HepG2 (cell line): ENCODE results near the gene MCRIP2. TPM values are rescaled to one million over a fixed set of nuclear protein-coding genes. Genes with fewer than 3 reads are reported as not detected.
A peak's percentile ranks its signal among the peaks of the same experiment; 100 is the strongest.
"Not testable (repeated sequence)": the region's sequence is repeated elsewhere in the genome, so short reads cannot be mapped to it uniquely, and the experiment has no call there.

Experiments
- ATAC-seq: fragments of 200-7000 bp; cut with Tn5 transposase; 3 replicates; pipeline ENCODE4 v1.9.1; 2020; ENCODE audit warnings: mild to moderate bottlenecking, moderate library complexity
- BruUV-seq: library from RNA; stranded (reverse); fragments of 400-500 nt; replicated peaks from 2 replicates; lab custom pipeline; 2021; lab: Mats Ljungman, UMichigan
- CTCF ChIA-PET: fragments of 300-600 bp; formaldehyde crosslinking; extraction: SDS; loops from one replicate; lab custom pipeline; 2021; ENCODE audit warnings: low total read pairs, inconsistent platforms, low intra/inter-chr PET ratio; lab: Yijun Ruan, JAX
- POLR2A ChIA-PET: fragments of 350-600 bp; sonication (Branson Sonifier 250); formaldehyde crosslinking; loops from one replicate; lab custom pipeline; 2020; ENCODE audit warnings: antibody characterized with exemption, inconsistent platforms; lab: Yijun Ruan, JAX
- DNase-seq: peaks from one replicate; pipeline ENCODE4 v3.0.0-alpha.2; 2015; ENCODE audit warnings: low spot score
- FAIRE-seq: peaks from 3 replicates; lab custom pipeline; 2011; peaks lifted over from hg19 to GRCh38; lab: Jason Lieb, UNC
- H2AFZ ChIP-seq: one replicate; pipeline ENCODE4 v1.6.1; 2011; ENCODE audit warnings: low read length, inconsistent platforms
- H3K27ac ChIP-seq: fragments of 300-600 bp; 3 replicates; pipeline ENCODE4 v1.8.0; 2011; ENCODE audit warnings: mixed run types, mild to moderate bottlenecking, mixed read lengths, low read length, inconsistent platforms; ENCODE audit not compliant: insufficient read depth; ENCODE audit errors: extremely low read length
- H3K27me3 ChIP-seq, 2 experiments: fragments of 200-600 bp in 1 of 2; 2 replicates in 1 of 2; 3 replicates in 1 of 2; pipeline versions ENCODE4 v1.6.0 to v1.8.0; 2011; ENCODE audit warnings: low read length in 2 of 2, mild to moderate bottlenecking in 2 of 2, moderate library complexity in 2 of 2, inconsistent platforms in 1 of 2; ENCODE audit not compliant: insufficient read depth in 2 of 2, control insufficient read depth in 1 of 2
- H3K36me3 ChIP-seq, 2 experiments: fragments of 200-600 bp in 1 of 2; replicated peaks in 1 of 2; 2 replicates in 1 of 2; 3 replicates in 1 of 2; pipeline versions ENCODE4 v1.5.1 to v1.8.0; 2011; ENCODE audit warnings: low read length in 2 of 2, inconsistent platforms in 1 of 2; ENCODE audit not compliant: insufficient read depth in 2 of 2, control insufficient read depth in 1 of 2
- H3K4me1 ChIP-seq: 2 replicates; pipeline ENCODE4 v1.5.1; 2012; ENCODE audit warnings: low read length, inconsistent platforms; ENCODE audit not compliant: insufficient read depth
- H3K4me2 ChIP-seq: 2 replicates; pipeline ENCODE4 v1.6.0; 2011; ENCODE audit warnings: low read depth, low read length, inconsistent platforms
- H3K4me3 ChIP-seq, 3 experiments: fragments of 200-600 bp in 1 of 3; sonication (generic), shearing (Covaris generic) in 1 of 3; replicated peaks in 1 of 3; 2 replicates each; pipeline ENCODE4 v1.5.1; 2011 to 2016; ENCODE audit warnings: low read length in 3 of 3, inconsistent platforms in 2 of 3, low read depth in 2 of 3, mild to moderate bottlenecking in 2 of 3, control low read depth in 1 of 3, mixed read lengths in 1 of 3; ENCODE audit not compliant: insufficient read depth in 1 of 3
- H3K79me2 ChIP-seq: one replicate; pipeline ENCODE4 v1.6.1; 2011; ENCODE audit warnings: low read length, inconsistent platforms; ENCODE audit not compliant: insufficient read depth
- H3K9ac ChIP-seq: 2 replicates; pipeline ENCODE4 v1.6.0; 2011; ENCODE audit warnings: mild to moderate bottlenecking, low read depth, low read length, inconsistent platforms; ENCODE audit not compliant: insufficient read depth
- H3K9me3 ChIP-seq: 2 replicates; pipeline ENCODE4 v1.5.1; 2012; ENCODE audit warnings: mild to moderate bottlenecking, low read length
- H4K20me1 ChIP-seq: 2 replicates; pipeline ENCODE4 v1.6.0; 2011; ENCODE audit warnings: inconsistent platforms, mild to moderate bottlenecking, low read length, moderate library complexity; ENCODE audit not compliant: insufficient read depth
- DMTF1 ChIP-seq: sonication (generic); formaldehyde crosslinking; IDR thresholded peaks from 2 replicates; pipeline ENCODE4 v1.4.0; 2020; ENCODE audit warnings: mild to moderate bottlenecking, missing genetic modification reagents
- MTA1 ChIP-seq: sonication (generic); formaldehyde crosslinking; IDR thresholded peaks from 2 replicates; pipeline ENCODE4 v1.4.0; 2020; ENCODE audit warnings: missing genetic modification reagents, mild to moderate bottlenecking, borderline replicate concordance
- NR2F2 ChIP-seq: IDR thresholded peaks from 2 replicates; pipeline ENCODE4 v1.6.1; 2012; ENCODE audit warnings: low read depth, inconsistent platforms, borderline replicate concordance
- PCBP1 ChIP-seq: fragments of 200-400 bp; formaldehyde crosslinking; IDR thresholded peaks from 2 replicates; pipeline ENCODE4 v1.6.1; 2017; ENCODE audit warnings: mild to moderate bottlenecking, low read depth, low read length, borderline replicate concordance
- WGBS: methylation state at CpG from one replicate; pipeline ENCODE4 v1.1.6; 2017; ENCODE audit warnings: low lambda C conversion rate; 5-methylcytosine and 5-hydroxymethylcytosine counted together
- in situ Hi-C: cut with HindIII; loops from 2 replicates; pipeline ENCODE4 v1.10.0; 2017; ENCODE audit warnings: low pct_unique_long_range_greater_than_20kb; ENCODE audit not compliant: extremely low pct_ligation_motif_present
- intact Hi-C: fragments of 100-400 bp; cut with micrococcal nuclease; formaldehyde crosslinking; loops from one replicate; pipeline ENCODE4 v1.10.0; 2022; ENCODE audit not compliant: unreplicated experiment
- polyA plus RNA-seq, 8 experiments: library from polyadenylated mRNA; depleted of rRNA in 3 of 8; stranded (reverse) in 7 of 8; unstranded in 1 of 8; fragments of >200 nt; fragmentation: Illumina TruSeq in 4 of 8; extraction: Trizol in 4 of 8; gene quantifications; 2 replicates each; pipeline versions ENCODE4 v1.2.1 to v1.2.3, GENCODE V29; 2011 to 2016; ENCODE audit warnings: low read depth in 4 of 8, missing spikeins in 1 of 8, mixed read lengths in 1 of 8; ENCODE audit not compliant: insufficient read depth in 1 of 8
- total RNA-seq, 5 experiments: library from RNA; depleted of rRNA; stranded (reverse); fragments of >200 nt; fragmentation: Illumina TruSeq; extraction: Trizol; gene quantifications; 2 replicates each; pipeline ENCODE4 v1.2.3, GENCODE V29; 2016; ENCODE audit warnings: low read depth in 1 of 5
- TF ChIP-seq, protein P1 (sequence below): sonication (generic); formaldehyde crosslinking; IDR thresholded peaks from 2 replicates; pipeline ENCODE4 v1.4.0; 2020; ENCODE audit warnings: mild to moderate bottlenecking, low read depth, missing genetic modification reagents
- TF ChIP-seq, protein P2 (sequence below): sonication (generic); formaldehyde crosslinking; IDR thresholded peaks from 2 replicates; pipeline ENCODE4 v1.4.0; 2020; ENCODE audit warnings: mild to moderate bottlenecking, missing genetic modification reagents

MCRIP2 gene
- total and polyA plus RNA-seq, 2 of the 13 experiments (the other 11 are each of a cell fraction or from before 2014, with no cell fraction given): 39.6 to 76.7 TPM

DNA sequence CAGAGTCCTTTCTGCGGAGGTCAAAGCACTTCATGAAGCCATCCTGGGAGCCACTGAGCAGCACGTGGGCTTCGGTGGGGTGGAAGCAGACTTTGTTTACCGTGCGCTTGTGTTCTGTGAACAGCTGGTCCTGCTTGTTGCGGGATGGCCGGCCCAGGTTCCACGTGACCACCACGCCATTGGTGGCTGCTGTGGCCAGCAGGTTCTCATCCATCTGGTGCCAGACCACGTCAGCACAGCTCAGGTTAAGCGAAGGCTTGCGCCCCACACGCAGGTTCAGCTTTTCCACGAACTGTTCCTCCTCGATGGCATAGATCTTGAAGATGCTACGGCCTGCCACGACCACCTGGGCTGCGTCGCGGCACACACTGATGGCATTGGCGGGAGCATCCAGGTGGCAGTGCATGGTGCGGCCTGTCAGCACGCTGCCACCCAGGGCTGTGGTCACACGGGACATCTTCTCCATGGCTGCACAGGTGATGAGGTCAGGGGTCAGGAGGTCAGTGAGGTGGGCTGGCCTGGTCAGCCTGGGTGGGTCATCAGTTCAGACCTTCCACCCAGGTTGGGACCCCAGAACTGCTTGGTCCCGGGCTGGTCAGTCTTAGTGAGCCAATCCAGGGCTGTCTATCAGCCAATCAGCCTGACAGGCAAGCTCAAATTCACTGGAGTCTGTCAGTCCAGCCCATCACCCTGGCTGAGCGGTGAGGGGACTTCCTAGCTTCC is 47.7 kb downstream of the MCRIP2 start (continued):
- TF ChIP-seq DMTF1 (CRISPR knock-in tag) (no peak), NR2F2 (0 out of 2 replicates have a peak, but pooled peaks have one; percentile 6), MTA1 (CRISPR knock-in tag) (0 out of 2 replicates have a peak, but pooled peaks have one; percentile 22)
- TF ChIP-seq, protein P1, sequence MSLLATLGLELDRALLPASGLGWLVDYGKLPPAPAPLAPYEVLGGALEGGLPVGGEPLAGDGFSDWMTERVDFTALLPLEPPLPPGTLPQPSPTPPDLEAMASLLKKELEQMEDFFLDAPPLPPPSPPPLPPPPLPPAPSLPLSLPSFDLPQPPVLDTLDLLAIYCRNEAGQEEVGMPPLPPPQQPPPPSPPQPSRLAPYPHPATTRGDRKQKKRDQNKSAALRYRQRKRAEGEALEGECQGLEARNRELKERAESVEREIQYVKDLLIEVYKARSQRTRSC (CRISPR knock-in tag): no peak
- TF ChIP-seq, protein P2, sequence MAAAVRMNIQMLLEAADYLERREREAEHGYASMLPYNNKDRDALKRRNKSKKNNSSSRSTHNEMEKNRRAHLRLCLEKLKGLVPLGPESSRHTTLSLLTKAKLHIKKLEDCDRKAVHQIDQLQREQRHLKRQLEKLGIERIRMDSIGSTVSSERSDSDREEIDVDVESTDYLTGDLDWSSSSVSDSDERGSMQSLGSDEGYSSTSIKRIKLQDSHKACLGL (CRISPR knock-in tag): 0 out of 2 replicates have a peak, but pooled peaks have one; percentile 10

DNA sequence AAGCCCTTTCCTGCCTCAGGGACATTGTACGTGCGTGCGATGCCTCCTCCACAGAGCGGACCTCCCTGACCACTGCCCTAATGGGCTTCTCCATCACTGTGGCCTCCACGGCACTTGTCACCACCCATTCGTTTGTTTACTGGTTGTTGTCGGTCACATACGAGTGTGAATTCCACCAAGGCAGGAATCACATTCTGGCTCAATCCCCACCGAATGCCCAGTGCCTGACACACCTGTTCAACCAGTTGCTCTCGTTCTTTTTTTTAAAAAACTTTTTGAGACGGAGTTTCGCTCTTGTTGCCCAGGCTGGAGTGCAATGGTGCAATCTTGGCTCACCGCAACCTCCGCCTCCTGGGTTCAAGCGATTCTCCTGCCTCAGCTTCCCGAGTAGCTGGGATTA is 49.6 kb downstream of the MCRIP2 start:
- FAIRE-seq, POLR2A ChIA-PET, BruUV-seq, H3K79me2 ChIP-seq, H3K27ac ChIP-seq, in situ Hi-C loops, H2AFZ ChIP-seq, DNase-seq, H3K36me3 ChIP-seq, H3K9me3 ChIP-seq, H4K20me1 ChIP-seq, ATAC-seq, intact Hi-C loops, CTCF ChIA-PET, H3K4me2 ChIP-seq, H3K4me3 ChIP-seq, H3K9ac ChIP-seq: not testable (repeated sequence)
- H3K4me1 ChIP-seq: peaks cover 26% of the 10 kb centered on the region
- WGBS: 88% methylated on average over 16 of the region's 16 CpGs
- TF ChIP-seq PCBP1: 0 out of 2 replicates have a peak, but pooled peaks have one; percentile 46
- H3K27me3 ChIP-seq: peaks cover 7 to 29% of the 10 kb centered on the region in 2 experiments
